Subcutaneous abdominal adipose tissue (tissue), 5 donors: ENCODE results near the gene SIRT1.
"Not testable (repeated sequence)": the region's sequence is repeated elsewhere in the genome, so short reads cannot be mapped to it uniquely, and the experiment has no call there.

Experiments
- H3K27ac ChIP-seq: one replicate; pipeline ENCODE4 v1.7.0; 2013; ENCODE audit warnings: low read depth, mild to moderate bottlenecking, inconsistent platforms, low read length, moderate library complexity
- H3K27me3 ChIP-seq, 5 donors: one replicate each; pipeline ENCODE4 v1.7.0; 2013; ENCODE audit warnings: low read length in 5 of 5, inconsistent platforms in 1 of 5; ENCODE audit not compliant: control insufficient read depth in 5 of 5, insufficient read depth in 4 of 5
- H3K36me3 ChIP-seq, 5 donors: one replicate each; pipeline ENCODE4 v1.7.0; 2013; ENCODE audit warnings: low read length in 5 of 5; ENCODE audit not compliant: control insufficient read depth in 5 of 5, insufficient read depth in 5 of 5
- H3K4me1 ChIP-seq, 5 donors: one replicate each; pipeline ENCODE4 v1.7.0; 2013; ENCODE audit warnings: low read length in 5 of 5, mild to moderate bottlenecking in 3 of 5, moderate library complexity in 1 of 5; ENCODE audit not compliant: control insufficient read depth in 5 of 5, insufficient read depth in 5 of 5
- H3K4me3 ChIP-seq, 5 donors: one replicate each; pipeline ENCODE4 v1.7.0; 2013; ENCODE audit warnings: low read length in 5 of 5, low read depth in 1 of 5
- H3K9ac ChIP-seq, 5 donors: one replicate each; pipeline ENCODE4 v1.7.0; 2013; ENCODE audit warnings: low read length in 5 of 5, mild to moderate bottlenecking in 4 of 5, moderate library complexity in 3 of 5
- H3K9me3 ChIP-seq, 5 donors: one replicate each; pipeline ENCODE4 v1.7.0; 2013; ENCODE audit warnings: low read length in 5 of 5; ENCODE audit not compliant: control insufficient read depth in 5 of 5
- donor health status: healthy.
- donor health status: healthy.
- donor health status: healthy.
- donor health status: healthy.
- donor health status: healthy.

Gene SIRT1

DNA sequence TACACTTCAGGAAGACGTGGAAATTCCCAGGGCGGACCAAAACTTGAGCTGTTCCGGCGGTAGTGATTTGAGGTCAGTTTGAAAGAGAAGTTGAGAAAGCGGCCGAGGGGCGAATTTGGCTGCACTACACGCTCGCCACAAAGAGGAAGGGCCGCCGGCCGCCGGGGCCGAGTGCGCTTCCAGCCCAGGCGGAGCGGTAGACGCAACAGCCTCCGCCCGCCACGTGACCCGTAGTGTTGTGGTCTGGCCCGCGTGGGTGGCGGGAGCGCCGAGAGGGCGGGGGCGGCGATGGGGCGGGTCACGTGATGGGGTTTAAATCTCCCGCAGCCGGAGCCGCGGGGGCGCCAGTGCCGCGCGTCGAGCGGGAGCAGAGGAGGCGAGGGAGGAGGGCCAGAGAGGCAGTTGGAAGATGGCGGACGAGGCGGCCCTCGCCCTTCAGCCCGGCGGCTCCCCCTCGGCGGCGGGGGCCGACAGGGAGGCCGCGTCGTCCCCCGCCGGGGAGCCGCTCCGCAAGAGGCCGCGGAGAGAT lies at the start of gene SIRT1:
SIRT1 (plus strand) TSS at position 344 of the 529 bp plus-strand sequence; CDS start at position 410, 66 bp downstream.
- peak within 1 kb of the TSS; percentile 71 to 91 (median 86) for H3K9ac ChIP-seq
- peak within 1 kb of the TSS; percentile 79 to 89 (median 83) for H3K4me3 ChIP-seq
- peaks cover 0 to 2% (median 0%) of the 10 kb centered on the region in 5 donors for H3K27me3 ChIP-seq
- H3K4me1 ChIP-seq = peaks cover 7 to 28% (median 22%) of the 10 kb centered on the region in 5 donors
- H3K36me3 ChIP-seq = peaks cover 13 to 24% (median 20%) of the 10 kb centered on the region in 5 donors
- no peaks in the 10 kb centered on the region for H3K9me3 ChIP-seq
- H3K27ac ChIP-seq = peak within 1 kb of the TSS; percentile 80

DNA sequence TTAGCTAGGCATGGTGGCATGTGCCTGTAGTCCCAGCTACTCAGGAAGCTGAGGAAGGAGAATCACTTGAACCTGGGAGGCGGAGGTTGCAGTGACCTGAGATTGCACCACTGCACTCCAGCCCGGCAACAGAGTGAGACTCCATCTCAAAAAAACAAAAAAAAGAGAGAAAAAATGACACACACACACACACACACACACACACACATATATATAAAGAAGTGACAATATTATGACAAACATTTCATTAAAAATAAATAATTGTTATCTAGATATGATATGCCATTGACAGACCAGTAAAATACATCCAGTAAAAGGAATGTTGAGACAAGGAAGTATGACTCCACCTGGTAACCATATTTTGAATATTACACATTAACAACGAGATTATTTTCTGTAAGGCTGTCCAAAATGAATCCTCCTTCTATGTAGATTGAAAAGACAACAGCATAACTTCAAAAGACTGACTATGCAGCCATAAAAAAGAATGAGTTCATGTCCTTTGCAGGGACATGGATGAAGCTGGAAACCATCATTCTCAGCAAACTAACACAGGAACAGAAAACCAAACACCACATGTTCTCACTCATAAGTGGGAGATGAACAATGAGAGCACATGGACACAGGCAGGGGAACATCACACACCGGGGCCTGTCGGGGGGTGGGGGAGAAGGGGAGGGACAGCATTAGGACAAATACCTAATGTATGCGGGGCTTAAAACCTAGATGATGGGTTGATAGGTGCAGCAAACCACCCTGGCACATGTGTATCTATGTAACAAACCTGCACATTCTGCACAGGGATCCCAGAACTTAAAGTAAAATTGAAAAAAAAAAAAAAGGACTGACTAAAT lies 48.7 kb upstream of the SIRT1 start:
- H3K27me3 ChIP-seq, H3K4me1 ChIP-seq, H3K27ac ChIP-seq, H3K9me3 ChIP-seq, H3K36me3 ChIP-seq, H3K4me3 ChIP-seq, H3K9ac ChIP-seq: not testable (repeated sequence)

DNA sequence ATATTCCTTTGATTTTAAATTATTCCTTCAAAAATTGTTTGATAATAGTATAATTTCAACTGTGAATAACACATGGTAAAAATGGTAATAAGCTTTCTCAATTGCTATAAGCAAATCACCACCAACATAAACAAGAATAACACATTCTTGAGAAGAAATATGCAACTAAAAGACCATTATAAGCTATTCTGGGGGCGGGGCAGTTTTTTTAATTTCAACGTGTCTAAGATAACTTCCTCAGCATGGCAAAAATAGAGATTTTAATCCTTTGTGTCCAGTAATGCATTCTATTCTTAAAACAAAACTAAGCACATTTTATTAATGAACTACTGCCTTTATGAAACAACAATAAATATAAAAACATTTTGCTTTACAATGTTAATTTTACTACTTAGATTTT lies 48.0 kb upstream of the SIRT1 start:
- no peak overlapping the region for H3K27ac ChIP-seq
- no peak overlapping the region for H3K9ac ChIP-seq
- H3K9me3 ChIP-seq = peaks cover 0 to 2% (median 0%) of the 10 kb centered on the region in 5 donors
- H3K4me3 ChIP-seq = no peak overlapping the region
- peaks cover 0 to 5% (median 0%) of the 10 kb centered on the region in 5 donors for H3K4me1 ChIP-seq
- H3K27me3 ChIP-seq = no peaks in the 10 kb centered on the region
- no peaks in the 10 kb centered on the region for H3K36me3 ChIP-seq

DNA sequence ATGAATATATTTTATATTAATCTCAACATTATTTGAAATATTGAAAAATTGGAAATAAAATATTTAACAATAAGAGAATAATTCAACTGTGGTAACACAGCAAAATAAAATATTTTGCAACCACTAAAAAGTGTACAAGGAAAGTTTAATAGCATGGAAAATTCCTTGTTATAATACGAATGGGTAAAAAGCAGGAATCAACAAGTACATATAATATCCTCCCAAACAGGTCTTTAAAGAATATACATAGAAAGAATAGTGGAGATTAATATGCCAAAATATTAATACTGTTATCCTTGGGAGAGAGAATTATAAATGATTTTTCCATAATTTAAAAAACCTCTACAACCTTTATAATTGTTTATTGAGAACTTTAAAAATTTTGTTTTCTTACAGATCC lies 47.5 kb upstream of the SIRT1 start:
- H3K36me3 ChIP-seq = no peaks in the 10 kb centered on the region
- H3K4me3 ChIP-seq = no peak overlapping the region
- no peaks in the 10 kb centered on the region for H3K27me3 ChIP-seq
- H3K9ac ChIP-seq = no peak overlapping the region
- no peak overlapping the region for H3K27ac ChIP-seq
- peaks cover 0 to 5% (median 0%) of the 10 kb centered on the region in 5 donors for H3K4me1 ChIP-seq
- H3K9me3 ChIP-seq = peaks cover 2 to 4% (median 2%) of the 10 kb centered on the region in 5 donors

DNA sequence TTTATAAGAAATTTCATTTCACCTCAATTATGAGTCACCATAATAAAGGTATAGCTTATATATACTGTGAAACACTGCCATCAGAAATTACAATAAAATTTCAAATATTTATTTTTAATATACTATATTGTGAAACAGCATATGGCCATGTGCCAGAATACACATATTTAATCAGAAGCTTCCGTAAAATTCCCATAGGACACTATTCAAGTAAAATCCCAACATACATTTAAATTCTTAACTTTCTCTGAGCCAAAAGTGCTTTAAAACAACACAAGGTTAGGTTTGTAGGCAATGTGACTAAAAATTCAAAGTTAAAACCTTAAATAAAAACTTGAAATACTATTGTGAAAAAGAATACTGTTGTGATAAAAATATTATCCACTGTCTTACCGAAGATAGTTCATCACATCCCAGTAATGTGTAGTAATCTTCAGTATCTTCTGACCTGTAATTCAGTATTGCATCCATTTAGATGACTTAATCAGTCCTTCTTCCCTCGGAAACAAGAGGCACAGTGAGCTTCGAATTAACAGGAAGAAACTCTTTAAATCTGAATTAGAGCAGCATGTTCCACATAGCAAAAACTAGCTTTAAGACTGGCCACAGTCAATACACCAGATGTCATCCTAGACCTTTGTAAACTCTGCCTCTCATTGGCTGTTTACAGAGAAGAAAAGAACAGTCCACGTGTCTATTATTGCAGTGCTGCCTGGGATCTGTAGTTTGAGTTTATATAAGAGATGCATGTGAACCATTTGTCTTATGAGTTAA lies 46.7 kb upstream of the SIRT1 start, which contains the start of gene DNAJC12:
DNAJC12 (minus strand) TSS at position 648 of the 774 bp plus-strand sequence; CDS start at position 471, 177 bp downstream.
- Histone ChIP-seq H3K4me1 (peaks cover 0 to 5% (median 0%) of the 10 kb centered on the region in 5 donors), H3K27ac (no peak within 1 kb of the TSS), H3K9me3 (peaks cover 2 to 7% (median 6%) of the 10 kb centered on the region in 5 donors), H3K27me3 (no peaks in the 10 kb centered on the region), H3K4me3 (peak within 1 kb of the TSS in 1 of 5 donors; percentile 27), H3K36me3 (no peaks in the 10 kb centered on the region), H3K9ac (peak within 1 kb of the TSS in 1 of 5 donors; percentile 25)

DNA sequence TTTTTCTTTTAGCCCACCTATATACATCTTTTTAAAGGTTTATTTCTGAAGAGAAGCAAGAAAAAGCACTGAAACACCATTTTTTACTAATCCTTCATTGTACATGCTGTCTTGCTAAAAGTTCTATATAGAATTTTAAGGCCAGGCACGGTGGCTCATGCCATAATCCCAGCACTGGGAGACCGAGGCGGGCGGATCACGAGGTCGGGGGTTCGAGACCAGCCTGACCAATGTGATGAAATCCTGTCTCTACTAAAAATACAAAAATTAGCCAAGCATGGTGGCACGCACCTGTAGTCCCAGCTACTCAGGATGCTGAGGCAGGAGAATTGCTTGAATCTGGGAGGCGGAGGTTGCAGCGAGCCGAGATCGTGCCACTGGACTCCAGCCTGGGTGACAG lies 44.9 kb upstream of the SIRT1 start:
- H3K9me3 ChIP-seq, H3K4me3 ChIP-seq, H3K4me1 ChIP-seq: not testable (repeated sequence)

DNA sequence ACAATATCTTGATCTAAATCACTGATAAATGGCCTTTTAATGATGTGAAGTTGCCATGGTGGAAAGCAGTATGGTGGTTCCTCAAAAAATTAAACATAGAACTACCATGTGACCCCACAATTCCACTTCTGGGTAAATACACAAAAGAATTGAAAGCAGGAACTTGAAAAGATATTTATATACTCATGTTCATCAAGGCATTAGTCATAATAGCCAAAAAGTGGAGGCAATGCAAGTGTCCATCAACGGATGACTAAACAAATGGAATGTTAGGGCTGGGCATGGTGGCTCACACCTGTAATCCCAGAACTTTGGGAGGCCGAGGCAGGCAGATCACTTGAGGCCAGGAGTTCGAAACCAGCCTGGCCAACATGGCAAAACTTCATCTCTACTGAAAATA lies 44.5 kb upstream of the SIRT1 start:
- peaks cover 2 to 7% (median 6%) of the 10 kb centered on the region in 5 donors for H3K9me3 ChIP-seq
- no peaks in the 10 kb centered on the region for H3K36me3 ChIP-seq
- H3K27ac ChIP-seq = no peak overlapping the region
- no peaks in the 10 kb centered on the region for H3K27me3 ChIP-seq
- no peak overlapping the region for H3K4me3 ChIP-seq
- peaks cover 0 to 5% (median 0%) of the 10 kb centered on the region in 5 donors for H3K4me1 ChIP-seq
- H3K9ac ChIP-seq = no peak overlapping the region

More for the DNA sequence above, 44.9 kb upstream of the SIRT1 start:
- H3K27ac ChIP-seq, H3K9ac ChIP-seq, H3K27me3 ChIP-seq, H3K36me3 ChIP-seq: not testable (repeated sequence)

DNA sequence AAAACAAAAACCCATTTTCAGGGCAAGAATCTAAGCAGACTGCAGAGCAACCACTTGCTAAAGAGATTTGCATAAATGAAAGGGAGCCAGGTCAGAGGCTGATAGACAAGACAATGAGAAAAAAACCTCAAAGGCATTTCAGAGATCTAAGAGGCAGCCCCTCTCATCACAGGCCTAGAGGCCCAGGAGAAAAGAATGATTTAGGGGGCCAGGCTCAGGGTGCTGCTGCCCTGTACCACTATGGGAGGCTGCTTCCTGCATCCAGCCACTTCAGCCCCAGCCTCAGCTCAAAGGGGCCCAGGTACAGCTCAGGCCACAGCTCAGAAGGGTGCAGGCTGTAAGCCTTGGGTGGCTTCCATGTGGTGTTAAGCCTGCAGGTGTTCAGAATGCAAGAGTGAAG lies 42.7 kb upstream of the SIRT1 start:
- Histone ChIP-seq H3K9me3 (peaks cover 2 to 7% (median 6%) of the 10 kb centered on the region in 5 donors), H3K36me3 (no peaks in the 10 kb centered on the region), H3K9ac (no peak overlapping the region), H3K27me3 (no peaks in the 10 kb centered on the region), H3K27ac (no peak overlapping the region), H3K4me1 (peaks cover 0 to 5% (median 0%) of the 10 kb centered on the region in 5 donors), H3K4me3 (no peak overlapping the region)

DNA sequence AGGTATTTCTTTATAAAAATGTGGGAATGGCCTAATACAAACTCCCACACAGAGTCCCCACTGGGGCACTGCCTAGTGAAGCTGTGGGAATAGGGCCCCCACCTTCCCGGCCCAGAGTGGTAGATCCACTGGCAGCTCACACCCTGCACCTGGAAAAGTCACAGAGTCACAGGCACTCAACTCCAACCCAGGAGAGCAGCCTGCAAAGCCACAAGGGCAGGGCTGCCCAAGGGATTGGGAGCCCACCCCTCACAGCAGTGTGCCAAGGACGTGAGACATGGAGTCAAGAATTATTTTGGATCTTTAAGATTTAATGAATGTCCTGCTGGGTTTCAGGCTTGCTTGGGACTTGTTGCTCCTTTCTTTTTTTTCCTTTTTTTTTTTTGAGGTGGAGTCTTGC lies 41.2 kb upstream of the SIRT1 start:
- Histone ChIP-seq H3K27ac (no peak overlapping the region), H3K27me3 (no peaks in the 10 kb centered on the region), H3K9ac (no peak overlapping the region), H3K4me1 (no peaks in the 10 kb centered on the region), H3K9me3 (peaks cover 2 to 7% (median 6%) of the 10 kb centered on the region in 5 donors), H3K4me3 (no peak overlapping the region), H3K36me3 (no peaks in the 10 kb centered on the region)
